Stimulated activated CD4-positive, alpha-beta T cell treated with anti-CD3 and anti-CD28 coated beads, Interleukin-1b, Interleukin-23, amount 100 ng/mL, for 4 hours (primary cell): ENCODE results near the gene TTC31.

Experiments used
- DNase-seq, 2 donors: peaks; one replicate each; pipeline ENCODE4 v3.0.0-alpha.2; 2020; ENCODE audit warnings: low read depth in 2 of 2

Gene TTC31

DNA sequence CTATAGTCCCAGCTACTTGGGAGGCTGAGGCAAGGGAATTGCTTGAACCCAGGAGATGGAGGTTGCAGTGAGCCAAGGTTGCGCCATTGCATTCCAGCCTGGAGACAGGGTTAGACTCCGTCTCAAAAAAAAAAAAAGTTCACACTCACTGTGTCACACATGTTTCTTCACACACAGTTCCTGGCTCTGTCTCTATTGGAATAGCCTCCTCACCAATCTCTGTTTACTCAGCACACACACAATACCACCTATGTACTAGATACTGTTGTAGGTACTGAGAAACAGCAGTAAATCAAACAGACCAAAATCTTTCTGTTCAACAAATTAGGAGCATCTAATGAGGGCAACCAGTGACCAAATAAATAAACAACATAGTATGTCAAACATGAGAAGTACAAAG lies 3.3 kb downstream of the TTC31 start:
- no peak for DNase-seq

- no peak for DNase-seq
These were observed 6.0 kb downstream of the TTC31 start for GRCh38 chr2:74488643-74489481.

DNA sequence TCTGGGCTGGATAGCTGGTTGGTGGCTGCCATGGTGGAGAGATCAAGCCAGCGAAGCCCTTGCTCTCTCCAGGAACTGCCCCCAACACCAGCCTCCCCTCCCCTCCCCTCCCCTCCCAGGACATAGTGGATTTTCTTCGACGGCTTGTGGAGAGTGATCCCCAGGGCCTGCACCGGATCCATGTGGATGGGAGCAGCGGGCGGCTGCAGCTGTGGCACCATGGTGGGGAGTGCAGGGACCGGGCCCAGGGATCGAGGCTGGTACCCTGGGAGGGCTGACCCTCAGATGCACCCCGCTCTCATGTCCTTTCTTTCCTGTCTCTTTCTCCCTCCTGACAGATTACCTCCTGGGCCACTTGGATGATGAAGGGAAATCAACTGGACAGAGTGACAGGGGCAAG lies 7.0 kb downstream of the TTC31 start:
- DNase-seq: no peak

DNA sequence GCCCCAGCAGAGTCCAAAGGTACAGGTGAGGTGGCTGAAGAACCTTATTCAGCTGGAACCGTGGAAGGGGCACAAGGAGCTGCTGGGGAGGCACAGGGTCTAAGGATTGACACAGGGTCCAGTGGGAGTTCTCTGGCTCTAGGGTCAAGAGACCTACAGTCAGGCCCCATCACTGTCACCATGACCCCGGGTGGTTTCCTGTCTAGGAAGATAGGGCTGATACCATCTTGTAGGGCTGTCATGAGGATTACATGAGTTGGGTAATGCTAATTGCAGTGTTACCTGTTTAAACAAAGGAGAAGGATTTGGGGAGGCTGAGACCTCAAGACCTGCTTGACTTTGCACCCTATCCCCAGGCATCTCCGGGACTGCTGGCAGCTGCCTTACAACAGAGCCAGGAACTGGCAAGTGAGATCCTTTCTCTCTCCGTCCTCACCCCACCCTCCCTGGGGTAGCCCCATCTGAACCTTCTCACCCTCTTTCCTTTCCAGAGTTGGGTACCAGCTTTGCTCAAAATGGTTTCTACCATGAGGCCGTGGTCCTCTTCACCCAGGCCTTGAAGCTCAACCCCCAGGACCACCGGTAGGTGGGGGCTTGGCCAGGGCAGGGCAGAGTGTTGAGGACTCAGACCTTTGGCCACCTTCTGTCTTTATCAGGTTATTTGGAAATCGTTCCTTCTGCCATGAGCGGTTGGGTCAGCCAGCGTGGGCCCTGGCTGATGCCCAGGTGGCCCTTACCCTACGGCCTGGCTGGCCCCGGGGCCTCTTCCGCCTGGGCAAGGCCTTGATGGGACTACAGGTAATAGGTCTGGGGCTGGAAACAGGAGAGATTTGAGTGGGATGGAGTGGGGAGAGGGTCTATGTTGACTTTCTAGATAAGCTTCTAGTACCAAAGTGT lies 9.0 kb downstream of the TTC31 start:
- no peak for DNase-seq

DNA sequence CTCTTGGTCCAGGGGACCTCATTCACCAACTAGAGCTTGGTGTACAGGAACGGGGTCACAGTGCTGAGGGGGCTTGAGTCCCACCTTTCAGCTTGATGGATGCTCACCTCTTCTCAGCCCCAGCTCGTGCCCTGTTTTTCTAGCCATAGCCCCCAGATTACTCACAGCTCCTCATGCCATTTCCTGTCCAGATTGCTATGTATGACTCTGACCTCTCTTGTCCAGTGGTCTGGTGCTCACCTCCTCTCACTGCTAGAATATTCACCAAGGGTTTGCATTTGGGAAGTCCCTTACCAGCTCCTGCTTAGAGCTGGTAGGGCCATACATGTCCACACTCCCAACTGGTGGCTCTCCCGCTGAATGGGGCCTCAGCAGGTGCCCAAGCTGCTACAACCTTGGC lies 10.7 kb downstream of the TTC31 start:
- no peak for DNase-seq

- DNase-seq: no peak
These were observed 12.6 kb downstream of the TTC31 start for GRCh38 chr2:74495440-74495839.

GRCh38 chr2:74496997-74497776 lies 14.3 kb downstream of the TTC31 start:
- DNase-seq: no peak

GRCh38 chr2:74497777-74498499 lies 15.1 kb downstream of the TTC31 start:
- no peak for DNase-seq

GRCh38 chr2:74498500-74499266 lies 15.8 kb downstream of the TTC31 start:
- DNase-seq: no peak

DNA sequence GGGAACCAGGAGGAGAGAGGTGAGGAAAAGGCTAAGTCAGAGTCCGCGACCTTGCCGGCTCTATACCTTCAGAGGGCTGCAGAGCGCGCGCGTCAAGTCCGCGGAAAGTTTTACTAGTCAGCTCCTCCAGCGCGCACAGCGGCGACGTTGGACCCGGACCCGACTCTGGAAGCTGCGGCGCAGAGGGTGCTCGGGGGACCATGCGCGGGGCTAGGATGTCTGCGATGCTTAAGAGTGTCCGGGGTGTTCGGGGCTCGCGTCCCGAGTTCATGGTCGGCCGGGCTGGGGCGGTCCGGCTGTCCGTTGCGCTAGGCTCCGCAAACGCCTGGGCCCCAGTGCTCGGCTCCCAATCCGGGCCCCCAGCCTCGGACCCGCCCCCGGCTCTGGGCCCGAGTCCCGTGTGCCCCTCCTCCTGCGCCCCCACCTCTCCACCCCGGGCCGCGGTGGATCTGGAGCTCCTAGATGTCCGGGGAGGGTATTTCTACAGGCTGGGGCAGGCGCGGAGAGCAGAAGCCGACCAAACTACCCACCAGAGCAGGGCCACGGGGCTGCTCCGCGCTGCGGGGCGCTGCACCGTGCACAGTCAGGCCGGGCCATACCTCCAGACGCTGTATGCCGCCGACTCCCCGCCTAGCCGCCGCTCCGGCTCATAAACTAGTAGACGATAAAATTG lies 16.5 kb downstream of the TTC31 start, which contains the start of gene LBX2:
LBX2 (minus strand) TSS at position 337 of the 673 bp plus-strand sequence; CDS start at position 271, 66 bp downstream.
- DNase-seq: peak in 1 of 2 donors; percentile 36

DNA sequence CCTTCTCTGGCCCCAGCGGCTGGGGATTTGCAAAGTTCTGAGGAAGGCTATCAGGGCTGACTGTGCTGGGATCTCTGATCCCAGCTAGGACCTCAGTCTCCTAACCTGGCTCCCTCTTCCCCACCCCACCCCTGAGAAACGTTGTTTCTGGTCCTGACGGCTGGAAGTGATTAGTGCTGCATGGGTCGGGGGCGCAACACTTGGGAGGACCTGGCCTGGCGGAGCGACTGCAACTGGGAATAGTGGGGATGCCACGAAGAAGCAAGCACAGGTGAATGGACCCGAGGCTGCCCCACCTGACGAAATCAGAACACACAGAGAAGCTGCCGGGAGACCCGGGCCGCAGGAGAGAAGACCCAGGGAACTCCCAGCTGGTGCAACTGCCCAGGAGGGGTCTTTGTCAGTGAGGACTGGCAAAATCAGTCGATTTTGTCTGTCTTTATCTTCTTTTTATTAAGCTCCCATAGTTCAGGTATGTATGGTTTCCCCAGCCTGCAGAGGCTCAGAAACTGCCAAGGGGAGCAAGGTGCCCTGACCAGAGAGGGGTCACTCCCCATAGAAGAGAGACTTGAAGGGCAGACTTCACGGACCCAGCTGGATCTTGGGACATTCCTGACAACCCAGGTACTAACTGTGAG lies 17.2 kb downstream of the TTC31 start:
- no peak for DNase-seq

GRCh38 chr2:74500578-74500946 lies 17.7 kb downstream of the TTC31 start:
- DNase-seq: no peak

DNA sequence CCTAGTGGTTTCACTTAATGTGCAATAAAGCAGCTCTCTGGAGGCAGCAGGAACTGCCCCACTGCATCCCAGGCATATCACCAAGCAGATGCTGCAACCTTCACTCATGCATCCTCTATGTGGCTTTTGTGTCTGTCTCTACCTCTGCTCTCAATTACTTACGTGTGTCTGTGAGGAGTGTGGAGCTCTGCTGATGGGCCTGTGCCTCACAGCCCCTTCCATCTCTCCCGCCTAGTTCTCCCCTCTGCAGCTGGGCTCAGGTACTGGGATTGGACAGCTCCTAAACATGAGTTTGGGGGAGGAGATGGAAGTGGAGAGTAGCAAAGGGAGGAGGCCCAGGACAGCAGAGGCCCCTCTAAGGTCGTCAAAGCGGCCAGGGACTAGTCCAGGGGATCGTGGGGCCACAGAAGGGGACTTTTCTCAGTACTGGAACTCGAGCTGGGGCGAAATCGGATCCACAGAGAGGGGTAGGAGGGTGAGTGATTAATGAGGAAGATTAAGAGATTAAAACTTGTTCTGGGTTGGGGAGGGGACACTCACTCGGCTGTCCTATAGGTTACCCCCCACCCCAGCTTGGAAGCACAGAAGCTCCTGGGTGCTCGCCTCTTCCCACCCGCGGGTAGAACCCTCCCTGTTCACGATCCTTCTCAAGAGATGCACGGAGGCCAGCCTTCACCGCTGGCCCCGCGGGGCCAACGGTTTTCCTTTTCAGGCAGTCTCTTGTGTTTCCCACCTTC lies 18.6 kb downstream of the TTC31 start:
- DNase-seq: no peak

DNA sequence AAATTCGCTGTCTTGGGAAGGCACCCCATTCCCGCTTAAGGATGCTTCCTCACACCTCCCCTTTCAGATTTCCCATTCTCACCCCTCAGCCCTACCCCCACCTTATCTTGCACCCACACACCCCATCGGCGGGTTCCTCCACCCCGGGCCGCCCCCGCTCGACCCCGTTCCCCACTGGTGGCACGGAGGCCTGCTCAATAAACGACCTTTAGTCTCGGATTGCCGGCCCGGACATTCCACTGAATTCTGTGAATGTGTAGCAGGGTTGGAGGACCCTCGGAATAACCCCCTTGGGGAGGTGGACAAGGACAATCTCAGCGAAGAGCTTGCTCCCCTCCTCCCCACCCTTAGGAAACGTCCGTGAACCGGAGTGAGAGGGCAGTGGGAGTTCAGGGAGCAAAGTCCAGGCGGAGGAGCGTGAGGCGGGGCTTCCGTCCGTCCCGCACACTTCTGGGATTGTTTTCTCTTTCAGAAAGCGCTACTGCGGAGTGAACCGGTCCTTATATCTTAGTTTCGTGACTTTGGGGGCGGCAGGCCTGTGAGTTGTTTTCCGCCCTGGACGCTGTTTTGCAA lies 19.4 kb downstream of the TTC31 start:
- DNase-seq: no peak

DNA sequence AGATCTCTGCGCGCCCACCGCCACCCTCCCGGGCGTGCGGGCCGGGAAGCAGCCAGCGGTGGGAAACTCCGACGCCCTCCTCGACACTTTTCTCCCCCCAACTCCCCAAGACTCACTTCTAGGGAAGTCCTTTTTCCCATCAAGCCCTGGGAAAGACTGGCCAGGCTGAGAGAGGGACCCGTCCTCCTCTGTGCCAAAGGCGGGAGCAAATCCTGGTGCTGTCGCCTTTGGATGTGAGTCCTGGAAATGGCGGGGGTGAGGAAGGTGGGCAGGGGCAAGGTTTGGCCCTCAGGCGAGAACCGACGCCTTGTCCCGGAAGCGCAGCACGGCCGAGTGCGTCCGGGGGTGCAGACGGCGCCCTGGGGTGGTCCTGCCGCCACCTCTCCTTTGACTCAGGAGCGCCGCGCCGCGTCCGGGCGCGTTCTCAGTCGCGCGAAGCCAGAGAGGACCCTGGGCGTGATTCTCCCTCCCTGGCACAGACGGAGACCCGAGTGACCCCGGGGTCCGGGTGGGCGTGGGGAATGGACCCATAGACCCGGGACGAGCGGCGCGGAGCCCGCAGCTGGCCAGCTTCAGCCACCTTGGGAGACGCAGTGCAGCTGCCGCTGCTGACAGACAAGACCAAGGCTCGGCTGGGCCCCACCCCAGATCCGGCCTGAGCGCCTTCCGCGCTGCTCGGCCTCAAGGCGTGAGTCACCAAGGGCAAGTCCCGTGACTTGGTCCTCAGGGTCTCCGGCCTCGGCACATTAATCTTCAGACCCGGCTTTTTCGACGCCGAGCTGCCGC lies 20.0 kb downstream of the TTC31 start:
- no peak for DNase-seq

DNA sequence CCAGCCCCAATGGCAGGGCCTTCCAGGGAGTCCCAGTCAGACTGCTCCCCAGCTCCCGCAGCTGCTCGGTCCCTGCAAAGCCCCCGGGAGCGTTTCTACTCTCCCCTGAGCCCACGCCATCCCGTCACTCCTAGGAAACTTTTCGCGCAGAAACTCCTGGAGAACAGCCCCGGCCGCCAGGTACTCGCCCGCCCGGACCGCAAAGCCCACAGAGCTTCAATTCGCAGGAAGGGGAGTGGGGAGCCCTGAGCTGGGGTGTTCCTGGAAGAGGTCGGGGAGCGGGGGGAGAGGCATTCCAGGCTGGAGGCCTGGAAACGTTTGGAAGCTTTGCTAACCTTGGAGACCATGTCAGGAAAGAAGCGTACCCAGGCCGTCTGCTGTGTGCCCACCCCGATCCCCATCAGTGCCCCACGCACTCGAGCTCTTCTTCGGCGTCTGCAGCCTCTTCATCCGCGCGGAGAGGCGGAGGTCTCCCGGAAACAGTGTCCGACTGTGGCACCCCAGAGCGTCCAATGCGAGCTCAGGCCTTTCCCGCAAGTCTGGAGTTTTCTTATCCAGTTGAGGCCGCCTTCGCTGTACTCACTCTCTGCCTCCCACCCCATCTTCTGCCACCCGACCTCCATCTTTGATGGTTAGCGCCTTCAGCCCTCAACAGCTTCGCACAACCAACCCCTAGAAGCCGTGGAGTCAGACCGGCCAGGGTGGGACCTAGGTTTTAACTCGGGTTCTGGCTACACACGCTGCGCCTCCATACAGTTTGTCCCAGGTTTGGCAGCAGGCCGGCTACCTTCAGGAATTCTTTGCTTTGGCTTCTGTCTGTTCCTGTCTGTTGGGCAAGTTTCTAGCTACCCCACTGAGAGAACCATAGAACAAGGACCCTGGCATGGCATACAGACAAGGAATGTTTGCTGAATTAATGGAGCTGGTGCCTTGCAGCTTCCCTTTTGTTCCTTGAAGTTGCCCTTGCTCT lies 20.9 kb downstream of the TTC31 start:
- DNase-seq: no peak
